NCI-H128 (cell line): ENCODE results near the gene CPHXL.

ENCODE experiments used
- DNase-seq: peaks from one replicate; lab custom pipeline; 2025; ENCODE audit not compliant: unreplicated experiment; lab: John Stamatoyannopoulos, UW

CPHXL gene

DNA sequence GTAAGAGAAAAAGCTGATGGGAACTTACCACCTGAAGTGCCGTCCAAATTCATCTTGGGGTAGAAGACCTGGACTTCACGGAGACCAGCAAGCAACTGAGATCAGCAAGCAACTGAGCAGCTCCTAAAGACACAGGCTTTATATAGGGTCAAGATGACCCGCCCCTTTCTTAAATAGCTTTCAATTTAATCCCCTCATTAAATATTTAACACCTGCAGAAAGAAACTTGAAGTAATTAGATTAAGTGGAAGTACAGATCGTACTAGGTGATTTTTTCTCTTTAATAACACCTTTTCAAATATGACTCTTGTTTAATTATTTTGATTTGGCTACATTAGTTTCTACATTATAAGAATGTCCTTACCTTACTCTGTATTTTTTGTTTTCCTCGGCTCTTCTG, at the start of gene CPHXL:
Gene CPHXL, minus strand, starts transcription at position 101 of the 400 bp plus-strand sequence. Its CDS starts 48 bp downstream, at position 53.
- DNase-seq = no peak

DNA sequence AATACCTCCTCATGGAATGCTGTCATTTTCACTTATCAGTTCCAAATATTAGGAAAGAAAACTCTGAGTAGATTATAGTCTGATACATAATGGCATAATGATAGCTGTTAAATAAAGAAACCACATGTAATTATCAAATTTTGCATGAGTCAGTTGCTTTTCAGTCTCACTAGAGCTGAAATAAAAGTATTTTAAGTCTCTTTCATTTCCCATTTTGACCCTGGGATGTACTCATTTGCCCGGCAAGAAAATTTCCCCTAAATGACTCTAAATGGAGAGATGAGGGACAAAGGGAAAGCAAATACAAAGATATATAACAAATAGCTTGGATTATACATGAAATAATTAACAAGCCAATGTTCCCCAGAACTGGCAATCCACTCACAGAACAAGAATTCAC, 47.9 kb upstream of the CPHXL start:
- no peak for DNase-seq

DNA sequence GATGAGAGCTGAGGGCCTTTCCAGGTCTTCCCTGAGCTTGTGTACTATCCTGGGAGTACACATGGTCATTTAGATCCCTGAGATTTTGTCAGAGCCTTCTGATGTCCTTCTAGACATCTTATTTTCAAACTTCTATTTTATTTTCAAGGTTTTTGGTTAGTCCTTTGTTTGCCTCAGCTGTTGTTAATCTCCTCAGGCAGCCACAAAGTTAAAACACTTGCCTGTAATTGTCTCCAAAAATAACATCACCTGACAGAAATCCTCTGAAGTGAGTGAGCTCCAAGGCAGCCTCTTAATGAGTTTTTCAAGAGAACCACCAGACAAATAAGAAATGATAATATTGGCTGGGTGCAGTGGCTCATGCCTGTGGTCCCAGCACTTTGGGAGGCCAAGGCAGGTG, 43.8 kb upstream of the CPHXL start:
- DNase-seq = no peak

DNA sequence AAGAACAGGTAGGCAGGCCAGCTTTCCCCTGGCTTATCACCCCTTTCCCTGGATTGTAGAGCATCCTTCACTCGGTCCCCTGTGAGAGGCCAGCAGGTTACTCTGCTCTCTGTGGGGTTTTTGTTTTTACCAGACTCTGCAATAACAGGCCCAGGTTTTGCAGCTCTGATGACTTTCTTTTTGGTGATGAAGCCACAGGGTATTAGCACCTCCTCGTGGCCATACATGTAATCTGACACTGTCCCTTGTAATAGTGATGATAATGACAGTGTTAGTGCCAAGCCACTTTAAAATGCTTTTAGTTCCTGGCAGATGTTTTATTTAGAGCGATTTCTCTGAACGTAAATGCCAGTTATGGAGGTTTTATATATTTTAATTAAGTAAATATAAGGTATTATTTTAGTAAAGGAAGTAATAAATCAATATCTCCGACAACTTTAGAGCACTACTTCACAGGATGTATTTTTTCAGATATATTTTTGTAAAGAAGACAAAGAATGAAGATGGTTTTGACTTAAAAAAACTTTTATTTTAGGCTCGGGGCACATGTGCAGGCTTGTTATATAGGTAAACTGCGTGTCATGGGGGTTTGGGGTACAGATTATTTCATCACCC, 38.0 kb upstream of the CPHXL start:
- no peak for DNase-seq

DNA sequence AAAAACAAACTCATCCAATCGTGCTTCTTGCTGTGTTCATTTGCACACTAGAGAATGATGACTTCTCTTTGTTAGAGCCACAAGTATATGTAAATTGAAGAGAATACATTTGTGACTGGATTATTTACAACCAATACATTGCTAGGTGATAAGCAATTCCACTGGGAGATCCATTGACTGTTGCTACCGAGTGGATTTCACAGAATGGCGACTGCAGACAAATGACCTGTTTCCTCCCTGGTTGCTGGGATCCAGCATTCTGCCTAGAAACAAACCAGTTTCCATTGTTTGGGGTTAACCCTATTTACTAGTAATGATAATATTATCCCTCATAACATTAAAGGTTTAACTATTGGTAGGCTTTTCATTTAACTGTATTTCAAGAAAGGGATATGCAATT, 36.9 kb upstream of the CPHXL start:
- DNase-seq = no peak

DNA sequence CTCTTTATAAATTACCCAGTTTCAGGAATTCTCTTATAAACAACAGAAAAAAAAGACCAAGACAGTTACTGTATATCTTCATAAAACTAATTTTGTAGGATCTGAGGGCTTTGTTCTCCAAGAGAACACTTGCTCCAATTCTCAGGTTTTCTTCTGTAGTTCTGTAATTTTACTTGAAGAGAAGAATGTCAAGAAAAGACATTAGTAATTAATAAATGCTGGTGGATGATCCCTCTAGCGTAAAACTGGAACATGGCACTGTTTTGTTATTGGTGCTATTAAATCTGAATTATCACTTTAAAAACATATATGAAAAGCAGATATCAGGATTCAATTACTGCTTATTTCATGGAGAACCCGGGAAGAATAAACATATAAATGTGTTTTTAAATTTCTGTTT, 36.5 kb upstream of the CPHXL start:
- DNase-seq = no peak

DNA sequence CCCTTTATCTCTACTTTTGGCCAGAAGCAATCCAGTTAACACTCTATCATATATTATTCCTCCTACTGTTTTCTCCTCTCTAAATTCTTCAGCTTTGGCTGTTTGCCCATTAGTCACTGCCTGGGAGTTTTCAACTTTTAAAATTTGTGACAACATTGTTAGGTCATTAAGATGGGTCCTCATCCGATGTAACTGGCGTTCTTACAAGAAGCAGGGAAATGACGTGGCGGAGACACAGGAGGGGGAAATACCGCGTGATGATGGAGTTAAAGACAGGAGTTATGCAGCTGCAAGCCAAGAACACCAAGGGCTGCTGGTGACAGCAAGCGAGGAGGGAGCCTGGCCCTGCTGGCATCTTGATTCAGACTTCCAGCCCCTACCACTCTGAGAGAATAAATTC, 34.8 kb upstream of the CPHXL start:
- DNase-seq = no peak

DNA sequence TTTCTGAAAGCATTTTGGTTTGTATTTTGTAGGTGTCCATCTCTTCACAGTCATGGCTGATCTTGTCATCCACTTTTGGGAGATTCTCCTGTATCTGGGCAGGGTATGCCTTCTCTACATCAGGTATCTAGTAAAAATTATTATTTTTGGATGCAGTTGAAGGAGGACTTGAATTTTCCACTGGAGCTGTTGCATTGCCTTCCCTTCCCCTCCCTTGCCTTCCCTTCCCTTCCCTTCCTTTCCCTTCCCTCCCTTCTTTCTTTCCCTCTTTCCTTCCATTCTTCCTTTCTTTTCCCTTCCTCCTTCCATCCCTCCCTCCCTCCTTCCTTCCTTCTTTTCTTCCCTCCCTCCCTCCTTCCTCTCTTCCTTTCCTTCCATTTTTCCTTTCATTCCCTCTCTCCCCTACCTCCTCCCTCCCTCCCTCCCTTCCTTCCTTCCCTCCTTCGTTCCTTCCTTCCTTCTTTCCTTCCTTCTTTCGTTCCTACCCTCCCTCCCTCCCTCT, 33.8 kb upstream of the CPHXL start:
- no peak for DNase-seq

DNA sequence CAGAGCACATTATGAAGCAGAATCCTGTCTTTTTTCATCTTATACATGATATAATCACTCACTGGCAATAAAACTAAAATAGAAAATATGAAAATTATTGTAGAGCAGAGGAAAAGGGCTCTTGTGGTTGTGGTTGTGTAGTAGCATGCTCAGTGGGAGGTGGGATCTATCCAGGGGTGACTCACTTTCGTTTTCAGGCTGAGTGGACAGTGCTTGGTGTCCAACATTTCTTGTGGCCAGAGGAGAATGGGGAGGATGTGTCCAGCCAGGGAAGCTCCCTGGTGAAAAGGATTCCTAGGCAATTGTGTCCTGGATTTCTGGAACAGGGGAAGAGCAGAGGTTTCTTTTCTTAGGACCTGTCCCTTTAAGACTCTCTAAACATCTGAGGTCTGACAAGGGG, 31.9 kb upstream of the CPHXL start:
- no peak for DNase-seq

DNA sequence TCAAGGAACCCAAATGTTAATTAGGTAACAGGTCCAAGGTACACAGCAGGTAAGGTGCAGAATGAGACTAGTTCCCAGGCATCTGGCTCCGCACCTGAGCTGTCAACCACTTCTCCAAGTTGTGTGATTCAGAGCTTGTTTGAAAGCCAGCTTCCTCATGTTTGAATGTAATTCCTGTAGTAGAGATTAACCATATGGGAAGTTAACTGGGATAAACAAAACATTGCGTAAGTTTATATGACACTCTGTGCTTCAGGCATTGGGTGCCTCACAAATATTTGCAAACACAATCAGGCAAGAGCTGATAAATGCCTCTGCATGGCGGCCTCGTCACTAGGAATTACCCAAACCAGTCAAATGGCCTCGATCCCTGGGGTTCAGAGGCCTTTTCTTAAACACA, 27.9 kb upstream of the CPHXL start:
- DNase-seq = no peak

DNA sequence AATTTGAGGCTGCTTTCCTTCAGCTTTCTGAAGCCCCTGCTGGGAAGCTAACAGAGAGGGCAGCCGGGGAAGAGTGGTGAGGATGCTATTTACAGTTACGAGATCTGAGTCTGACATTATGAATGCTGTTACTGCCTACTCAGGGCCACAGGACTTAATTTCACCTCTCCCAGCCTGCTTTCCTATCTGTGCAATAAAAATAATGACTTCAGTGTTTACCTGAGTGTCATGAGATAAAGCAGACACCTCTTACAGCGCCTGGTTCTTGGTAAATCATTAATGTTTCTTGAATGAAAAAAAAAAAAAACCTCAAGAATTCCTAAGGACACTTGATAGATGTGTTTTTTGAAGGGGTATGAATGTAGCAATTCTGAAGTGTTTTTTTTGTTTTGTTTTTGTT, 24.2 kb upstream of the CPHXL start:
- no peak for DNase-seq

DNA sequence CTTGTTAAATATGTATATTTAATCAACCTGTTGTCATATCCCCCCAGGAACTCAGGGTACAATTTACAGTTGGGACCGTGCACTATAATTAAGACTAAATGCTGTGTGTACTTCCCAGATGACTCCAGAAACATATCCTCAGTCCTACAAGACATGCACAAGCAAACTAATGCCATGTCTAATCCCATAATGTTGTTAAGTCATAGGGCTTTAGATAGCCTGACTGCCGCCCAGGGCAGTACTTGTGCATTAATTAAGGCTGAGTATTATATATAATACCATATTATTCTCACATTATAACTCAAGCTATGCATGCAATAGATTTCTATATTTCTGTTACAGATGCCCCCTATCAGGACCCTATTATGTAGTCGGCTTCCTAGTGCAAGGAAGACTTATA, 20.1 kb upstream of the CPHXL start:
- no peak for DNase-seq

DNA sequence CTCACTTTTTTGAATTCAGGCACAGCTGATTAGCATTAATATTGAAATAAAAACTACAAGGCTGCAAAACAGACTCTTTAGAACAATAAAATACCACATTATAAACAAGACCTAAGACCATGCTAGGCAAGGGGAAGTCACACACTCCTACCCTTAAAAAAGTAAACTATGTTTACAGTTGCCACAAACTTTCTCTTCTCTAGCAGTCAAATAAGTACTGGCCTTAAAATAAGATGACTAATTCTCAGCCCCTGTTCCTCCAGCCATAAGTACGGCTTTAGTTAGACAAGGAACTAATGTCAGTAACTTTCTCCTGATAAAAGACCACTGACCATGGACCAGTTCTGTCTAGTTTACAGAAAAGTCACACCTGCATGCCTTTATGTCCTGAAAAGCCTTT, 19.5 kb upstream of the CPHXL start:
- DNase-seq = no peak

DNA sequence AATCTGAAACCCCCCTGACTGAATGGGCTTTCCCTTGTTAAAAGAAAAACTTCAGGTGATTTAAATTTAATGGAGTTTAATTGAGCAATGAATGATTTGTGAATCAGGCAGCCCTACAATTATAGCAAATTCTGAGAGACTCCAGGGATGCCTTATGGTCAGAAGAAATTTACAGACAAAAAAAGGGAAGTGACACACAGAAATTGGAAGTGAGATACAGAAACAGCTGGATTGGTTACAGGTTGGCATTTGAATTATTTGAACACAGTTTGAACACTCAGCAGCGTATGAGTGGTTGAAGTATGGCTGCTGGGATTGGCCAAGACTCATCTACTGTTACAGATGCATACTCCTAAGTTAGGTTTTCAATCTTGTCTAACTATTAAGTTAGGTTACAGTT, 19.0 kb upstream of the CPHXL start:
- DNase-seq = no peak

DNA sequence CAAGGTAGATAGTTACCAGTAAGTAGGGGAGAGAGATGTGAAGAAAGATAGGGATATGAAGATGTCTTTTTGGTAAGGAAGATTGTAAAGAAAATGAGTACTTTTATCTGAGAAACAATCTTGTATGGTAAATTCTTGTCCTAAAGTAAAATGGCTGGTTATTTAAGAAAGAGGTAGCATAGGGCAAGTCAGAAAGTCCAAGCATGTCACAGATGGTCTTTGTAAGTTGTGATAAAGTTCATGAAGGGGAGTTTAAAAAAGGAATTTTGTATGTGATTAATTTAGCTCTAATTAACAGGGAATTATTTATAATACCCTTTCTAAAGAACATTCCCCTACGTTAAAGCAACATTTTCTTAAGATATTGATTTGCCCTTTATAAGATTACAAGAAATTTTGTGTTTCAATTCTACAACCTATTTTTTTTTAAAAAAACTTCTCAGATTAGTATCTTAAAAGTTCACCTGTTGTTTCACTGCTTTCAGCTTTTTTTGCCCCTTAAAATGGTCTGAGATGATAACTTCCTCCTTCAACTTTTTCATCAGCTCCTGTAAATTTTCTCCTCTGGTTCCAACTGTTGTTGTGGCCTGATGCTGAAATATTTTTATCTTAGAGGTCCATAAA, 16.2 kb upstream of the CPHXL start:
- no peak for DNase-seq

DNA sequence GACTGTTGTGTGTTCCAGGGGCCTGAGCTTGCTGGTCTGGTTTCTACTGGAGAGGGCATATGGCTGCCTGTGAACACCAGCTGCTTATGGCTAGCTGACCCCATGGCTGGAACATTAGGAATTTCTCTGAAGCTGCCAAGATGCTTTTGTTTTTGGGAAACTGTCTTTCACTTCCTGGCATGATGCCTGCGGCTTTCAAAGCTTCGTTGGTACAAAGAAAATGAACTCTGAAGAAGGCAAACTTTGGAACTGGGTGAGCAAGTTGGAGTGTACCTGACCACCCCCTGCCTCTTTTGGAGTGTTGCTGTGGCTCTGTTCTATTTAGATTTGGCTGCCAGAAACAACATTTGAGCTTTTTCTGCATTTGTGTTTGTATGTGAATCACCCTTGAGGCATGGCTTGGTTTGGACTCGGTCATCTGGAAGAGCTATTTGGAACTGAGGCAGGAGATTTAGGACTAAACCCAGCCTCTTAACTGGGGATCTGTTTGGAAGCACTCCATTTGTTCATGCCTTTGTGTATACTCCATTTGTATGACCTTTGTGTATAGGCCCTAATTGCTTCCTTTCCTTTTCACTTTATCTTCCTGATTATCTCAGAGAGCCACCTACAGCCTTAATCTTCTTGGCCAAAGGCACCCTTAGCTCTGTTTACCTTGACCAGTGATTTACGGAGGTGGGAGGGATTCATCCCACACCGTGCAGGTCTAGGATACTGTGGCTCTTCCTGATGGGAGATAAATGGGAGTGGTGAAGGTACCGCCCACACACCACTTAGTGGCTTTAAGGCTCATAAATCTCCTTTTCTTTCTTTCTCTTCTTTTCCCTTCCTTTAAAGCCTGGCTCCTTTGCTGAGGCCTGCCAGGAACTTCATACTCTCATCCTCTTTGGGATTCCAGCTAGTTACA, 7.3 kb upstream of the CPHXL start:
- no peak for DNase-seq

DNA sequence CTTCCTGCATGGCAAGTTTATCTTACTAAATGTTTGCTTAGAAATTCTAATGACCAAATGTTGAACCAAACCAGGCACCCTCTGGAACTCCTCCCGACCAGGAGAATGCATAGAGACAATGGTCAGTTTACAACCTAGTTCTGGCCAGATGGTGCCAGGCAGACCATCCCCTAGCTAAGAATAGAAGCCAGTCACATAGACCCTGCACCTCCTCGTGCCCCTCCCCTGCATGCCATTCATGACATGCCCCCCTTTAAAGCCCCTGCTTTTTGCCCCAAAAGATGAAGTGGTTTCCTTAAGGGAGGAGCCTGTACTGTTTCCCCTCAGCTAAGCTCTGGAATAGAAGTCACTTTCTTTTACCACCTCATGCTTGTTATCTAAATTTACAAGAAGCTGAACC, 6.6 kb upstream of the CPHXL start:
- DNase-seq = no peak

DNA sequence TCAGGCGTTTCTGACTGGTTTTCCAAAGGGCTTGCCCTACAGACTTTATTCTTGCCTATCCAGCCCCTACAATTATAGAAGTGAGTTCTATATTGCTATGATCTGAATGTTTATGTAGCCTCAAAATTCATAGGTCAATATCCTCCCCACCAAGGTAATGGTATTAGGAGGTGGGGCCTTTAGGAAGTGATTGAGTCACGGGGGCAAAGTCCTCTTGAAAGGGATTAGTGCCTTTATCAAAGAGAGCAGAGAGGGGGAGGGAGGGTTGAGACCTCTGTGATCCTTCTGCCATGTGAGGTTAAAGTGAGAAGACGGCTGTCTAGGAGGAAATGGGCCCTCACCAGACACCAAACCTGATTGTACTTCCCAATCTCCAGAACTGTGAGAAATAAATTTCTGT, 931 bp upstream of the CPHXL start:
- no peak for DNase-seq

DNA sequence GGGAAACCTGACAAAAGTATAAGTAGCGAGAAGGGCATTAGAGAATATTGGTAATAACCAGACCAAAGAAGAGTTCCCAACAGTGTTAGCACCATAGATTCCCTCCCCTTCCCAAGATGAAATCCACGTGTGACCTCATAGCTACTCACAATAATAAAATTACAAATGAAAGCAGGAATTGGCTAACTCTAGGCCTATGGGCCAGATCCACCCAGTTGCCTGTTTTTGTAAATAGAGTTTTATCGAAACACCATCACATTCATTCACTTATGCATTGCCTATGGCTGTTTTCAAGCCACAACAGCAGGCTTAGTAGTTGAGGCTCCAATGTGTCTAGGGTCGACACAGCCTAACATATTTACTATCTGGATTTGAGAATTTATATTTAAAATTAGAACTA, 7.8 kb downstream of the CPHXL start:
- no peak for DNase-seq

DNA sequence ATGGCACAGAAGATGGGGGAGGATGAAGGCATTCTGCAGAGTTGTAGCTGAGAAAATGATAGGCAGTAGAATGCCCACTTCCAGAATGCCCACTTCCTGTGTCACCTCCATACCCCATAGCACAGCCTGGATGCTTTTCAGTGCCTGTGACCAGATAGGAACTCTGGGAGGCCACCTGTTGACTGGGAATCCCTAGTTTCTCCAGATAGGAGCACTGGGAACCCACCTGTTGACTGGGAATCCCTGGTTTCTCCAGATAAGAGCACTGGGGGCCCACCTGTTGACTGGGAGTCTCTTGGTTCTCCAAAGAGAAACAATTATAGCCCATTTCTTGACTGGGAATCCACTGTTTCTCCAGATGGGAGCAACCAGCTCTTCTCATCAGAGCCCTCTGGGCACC, 11.6 kb downstream of the CPHXL start:
- no peak for DNase-seq

DNA sequence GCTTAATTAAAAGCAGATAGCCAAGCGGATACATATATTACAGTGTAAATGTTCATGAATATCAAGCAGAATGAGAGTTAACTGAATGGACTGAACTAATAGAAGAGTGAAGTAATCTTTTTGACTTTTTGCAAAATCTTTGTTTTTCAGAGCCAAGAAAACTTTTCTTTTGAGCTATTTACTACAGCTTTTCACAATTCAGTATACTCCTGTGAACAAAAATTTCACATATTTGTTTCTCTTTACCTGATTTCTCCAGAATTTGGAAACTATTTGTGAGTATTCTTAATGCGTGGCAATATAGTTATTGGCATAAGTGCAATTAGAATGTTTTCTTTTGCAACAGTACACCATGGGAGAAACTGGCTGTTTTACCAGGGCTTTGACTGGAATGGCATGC, 15.9 kb downstream of the CPHXL start:
- no peak for DNase-seq

DNA sequence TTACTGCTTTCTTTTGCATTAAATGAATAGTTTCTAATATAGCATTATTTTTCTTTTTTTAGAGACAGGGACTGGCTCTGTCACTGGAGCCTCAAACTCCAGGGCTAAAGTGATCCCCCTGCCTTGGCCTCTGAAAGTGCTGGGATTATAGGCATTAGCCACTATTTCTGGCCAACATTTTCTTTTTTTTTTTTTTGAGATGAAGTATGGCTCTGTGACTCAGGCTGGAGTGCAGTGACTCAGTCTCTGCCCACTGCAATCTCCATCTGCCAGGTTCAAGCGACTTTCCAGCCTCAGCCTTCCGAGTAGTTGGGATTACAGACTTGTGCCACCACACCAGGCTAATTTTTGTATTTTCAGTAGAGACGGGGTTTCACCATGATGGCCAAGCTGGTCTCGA, 23.0 kb downstream of the CPHXL start:
- no peak for DNase-seq
